HEK293T (cell line): ENCODE results near the gene FAM171A2.

Experiments used
- ARNT ChIP-seq: fragments of 450-650 bp; IDR thresholded peaks from 2 replicates; pipeline ENCODE4 v1.6.1; 2017; ENCODE audit warnings: mild to moderate bottlenecking
- BHLHE40 ChIP-seq: fragments of 450-650 bp; IDR thresholded peaks from 2 replicates; pipeline ENCODE4 v1.6.1; 2016; ENCODE audit warnings: mild to moderate bottlenecking, moderate library complexity, borderline replicate concordance
- ELF4 ChIP-seq: fragments of 450-650 bp; IDR thresholded peaks from 2 replicates; pipeline ENCODE4 v1.6.1; 2017; ENCODE audit warnings: antibody characterized with exemption
- FOXA1 ChIP-seq: fragments of 450-650 bp; IDR thresholded peaks from 2 replicates; pipeline ENCODE4 v1.6.1; 2016; ENCODE audit warnings: mild to moderate bottlenecking
- FOXK2 ChIP-seq: fragments of 450-650 bp; IDR thresholded peaks from 2 replicates; pipeline ENCODE4 v1.6.1; 2016; ENCODE audit warnings: mild to moderate bottlenecking
- FOXM1 ChIP-seq: fragments of 450-650 bp; IDR thresholded peaks from 2 replicates; pipeline ENCODE4 v1.6.1; 2017; ENCODE audit warnings: mild to moderate bottlenecking, borderline replicate concordance
- HDGF ChIP-seq: fragments of 450-650 bp; IDR thresholded peaks from 2 replicates; pipeline ENCODE4 v1.6.1; 2017; ENCODE audit warnings: antibody characterized with exemption, borderline replicate concordance
- LEF1 ChIP-seq: fragments of 450-650 bp; IDR thresholded peaks from 2 replicates; pipeline ENCODE4 v1.6.1; 2017; ENCODE audit warnings: mild to moderate bottlenecking, borderline replicate concordance
- NFRKB ChIP-seq: fragments of 450-650 bp; IDR thresholded peaks from 2 replicates; pipeline ENCODE4 v1.6.1; 2016; ENCODE audit warnings: mild to moderate bottlenecking, moderate library complexity
- PKNOX1 ChIP-seq: fragments of 450-650 bp; IDR thresholded peaks from 2 replicates; pipeline ENCODE4 v1.6.1; 2016
- SP1 ChIP-seq: fragments of 450-650 bp; IDR thresholded peaks from 2 replicates; pipeline ENCODE4 v1.6.1; 2017
- SUZ12 ChIP-seq: fragments of 450-650 bp; IDR thresholded peaks from 2 replicates; pipeline ENCODE4 v1.6.1; 2016; ENCODE audit warnings: mild to moderate bottlenecking
- TARDBP ChIP-seq: fragments of 450-650 bp; IDR thresholded peaks from 2 replicates; pipeline ENCODE4 v1.6.1; 2016
- ZNF384 ChIP-seq: fragments of 450-650 bp; IDR thresholded peaks from 2 replicates; pipeline ENCODE4 v1.6.1; 2016

GRCh38 chr17:44378171-44378705 is 14.6 kb upstream of the FAM171A2 start:
- TF ChIP-seq FOXA1, result no peak
- no peak for TF ChIP-seq TARDBP
- TF ChIP-seq SP1, result no peak
- TF ChIP-seq ELF4, result no peak
- TF ChIP-seq LEF1, result no peak
- no peak for TF ChIP-seq ARNT
- TF ChIP-seq FOXM1, result no peak
- no peak for TF ChIP-seq ZNF384
- TF ChIP-seq FOXK2, result no peak
- no peak for TF ChIP-seq BHLHE40
- TF ChIP-seq HDGF, result no peak
- TF ChIP-seq SUZ12, result no peak
- TF ChIP-seq NFRKB, result no peak
- no peak for TF ChIP-seq PKNOX1
